ENCODE results near the gene ATP10D.
"Not testable (repeated sequence)": the region's sequence is repeated elsewhere in the genome, so short reads cannot be mapped to it uniquely, and the experiment has no call there.

The ATP10D gene

GRCh38 chr4:47488706-47489105 is 3.6 kb downstream of the ATP10D start:
- no peak for DNase-seq (ENCODE audit: low read depth in 2 of 2)

- DNase-seq (ENCODE audit: low read depth in 2 of 2): peak; percentile 5 to 10
Measured at GRCh38 chr4:47490550-47490949, 5.5 kb downstream of the ATP10D start.

DNA sequence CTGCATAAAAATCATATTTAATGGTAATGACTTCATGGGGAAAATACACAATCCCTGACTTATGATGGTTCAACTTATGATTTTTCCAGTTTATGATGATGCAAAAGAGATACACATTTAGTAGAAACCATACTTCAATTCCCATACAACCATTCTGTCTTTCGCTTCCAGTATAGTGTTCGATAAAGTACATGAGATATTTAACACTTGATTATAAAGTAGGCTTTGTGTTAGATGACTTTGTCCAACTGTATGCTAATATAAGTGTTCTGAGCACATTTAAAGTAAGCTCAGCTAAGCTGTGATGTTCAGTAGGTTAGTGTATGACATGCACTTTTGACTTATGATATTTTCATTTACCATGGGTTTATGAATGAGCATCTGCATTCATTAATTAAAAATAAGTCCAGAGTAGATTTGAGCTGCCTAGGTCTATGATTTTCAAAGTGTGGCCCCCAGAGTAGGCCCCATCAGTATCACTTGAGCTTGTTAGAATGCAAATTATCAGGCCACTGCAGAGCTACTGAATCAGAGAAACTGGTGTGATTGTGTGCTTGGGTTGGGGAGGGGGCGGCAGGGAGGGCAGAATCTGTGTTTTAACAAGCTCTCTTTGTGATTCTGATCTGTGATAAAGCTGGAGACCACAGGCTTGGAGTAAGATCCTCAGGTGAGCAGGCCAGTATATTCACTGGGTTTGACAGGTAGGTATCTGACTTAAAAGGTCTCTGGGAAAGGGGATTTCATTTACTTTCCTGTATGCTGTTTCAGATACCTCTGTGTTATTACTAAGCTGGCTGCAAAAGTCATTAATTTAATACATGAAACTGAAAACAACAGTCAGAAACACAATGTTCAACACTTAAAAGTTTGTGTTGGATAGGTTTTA is 8.4 kb downstream of the ATP10D start:
- DNase-seq (ENCODE audit: low read depth in 2 of 2): no peak

DNA sequence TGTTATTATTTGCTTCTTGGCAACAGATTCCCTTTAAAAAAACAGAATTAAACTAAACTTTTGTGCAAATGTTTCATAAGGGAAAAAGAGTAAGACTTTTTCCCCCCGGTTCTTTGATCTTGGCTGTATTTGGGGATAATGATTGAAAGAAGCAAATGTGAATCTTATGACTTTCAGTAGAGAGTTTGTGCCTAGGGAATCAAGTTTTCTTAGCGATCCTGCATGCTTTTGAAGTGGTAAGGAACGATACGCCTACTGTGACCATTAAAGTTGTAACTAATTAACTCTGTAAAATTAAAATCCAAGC is 9.0 kb downstream of the ATP10D start:
- no peak for DNase-seq (ENCODE audit: low read depth in 2 of 2)

DNA sequence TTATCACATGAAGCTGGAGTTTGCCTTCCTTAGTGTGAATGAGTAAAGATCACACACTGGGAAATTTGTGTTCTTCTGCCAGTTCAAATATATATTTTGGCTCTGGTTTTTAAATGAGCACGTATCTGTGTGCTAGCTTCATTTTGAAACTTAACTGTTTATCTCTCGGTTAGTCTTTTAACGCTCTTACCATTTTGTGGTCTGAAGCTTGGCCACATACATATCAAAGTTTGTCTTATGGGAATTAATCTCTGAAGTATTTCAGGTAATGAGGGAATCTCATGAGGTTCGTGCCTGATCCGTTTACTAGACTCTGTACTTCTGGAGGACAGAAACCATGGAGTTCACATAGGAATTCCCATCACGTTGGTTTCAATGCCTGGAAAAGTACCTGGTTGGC is 13.8 kb downstream of the ATP10D start:
- DNase-seq (ENCODE audit: low read depth in 2 of 2): no peak

GRCh38 chr4:47499700-47500099 is 14.6 kb downstream of the ATP10D start:
- DNase-seq (ENCODE audit: low read depth in 2 of 2): no peak

DNA sequence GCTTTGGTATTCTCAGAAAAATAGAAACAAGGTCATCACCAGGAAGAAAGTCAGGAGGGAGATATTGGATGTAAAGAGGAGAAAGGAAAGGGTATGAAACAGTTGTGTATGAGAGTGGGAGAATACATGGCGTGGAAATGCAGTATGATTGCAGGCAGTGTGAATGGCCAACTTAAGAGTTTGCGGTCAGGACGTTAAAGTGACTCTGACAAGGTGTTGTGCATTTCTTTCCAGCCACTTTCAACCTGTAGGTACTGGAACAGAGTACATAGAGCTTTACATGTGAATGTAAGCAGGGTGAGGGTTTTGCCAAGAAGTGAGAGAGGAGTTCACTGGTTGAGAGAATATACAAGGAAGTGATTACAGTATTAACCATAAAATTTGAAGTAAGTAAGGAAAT is 15.7 kb downstream of the ATP10D start:
- no peak for DNase-seq (ENCODE audit: low read depth in 2 of 2)

DNA sequence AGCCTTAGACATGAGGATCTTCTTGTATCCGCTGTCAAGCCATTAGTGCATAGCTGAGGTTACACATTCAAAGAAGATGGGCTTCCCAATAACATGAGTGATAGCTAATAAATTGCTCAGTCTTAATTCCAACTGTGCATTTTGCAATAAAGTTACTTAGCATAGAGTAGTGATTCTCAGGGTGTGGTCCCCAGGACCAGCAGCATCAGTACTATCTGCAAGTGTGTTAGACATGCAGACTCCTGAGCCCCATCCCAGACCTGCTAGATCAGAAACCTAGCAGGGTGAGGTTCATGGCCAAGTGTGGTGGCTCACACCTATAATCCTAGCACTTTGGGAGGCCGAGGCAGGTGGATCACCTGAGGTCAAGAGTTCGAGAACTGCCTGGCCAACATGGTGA is 20.1 kb downstream of the ATP10D start:
- no peak for DNase-seq (ENCODE audit: low read depth in 2 of 2)

DNA sequence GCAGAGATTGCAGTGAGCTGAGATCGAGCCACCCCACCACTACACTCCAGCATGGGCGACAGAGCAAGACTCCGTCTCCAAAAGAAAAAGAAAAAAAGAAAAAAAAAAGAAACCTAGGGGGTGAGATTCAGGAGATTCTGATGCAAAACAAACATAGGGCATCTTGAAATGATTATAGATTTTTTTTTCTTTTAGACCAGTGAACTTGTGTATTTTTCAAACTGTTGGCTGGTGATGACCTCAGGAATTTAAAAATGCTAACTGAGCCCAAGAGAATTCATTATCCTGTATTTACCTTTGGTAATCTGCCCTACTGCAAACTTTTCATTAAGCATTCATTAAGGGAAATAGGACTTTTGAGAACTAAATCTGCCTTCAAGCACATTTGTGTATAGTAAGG is 20.6 kb downstream of the ATP10D start:
- DNase-seq (ENCODE audit: low read depth in 2 of 2): no peak

GRCh38 chr4:47510506-47511143 is 25.6 kb downstream of the ATP10D start:
- DNase-seq (ENCODE audit: low read depth in 2 of 2): no peak

GRCh38 chr4:47513461-47513860 is 28.4 kb downstream of the ATP10D start:
- no peak for DNase-seq (ENCODE audit: low read depth in 2 of 2)

DNA sequence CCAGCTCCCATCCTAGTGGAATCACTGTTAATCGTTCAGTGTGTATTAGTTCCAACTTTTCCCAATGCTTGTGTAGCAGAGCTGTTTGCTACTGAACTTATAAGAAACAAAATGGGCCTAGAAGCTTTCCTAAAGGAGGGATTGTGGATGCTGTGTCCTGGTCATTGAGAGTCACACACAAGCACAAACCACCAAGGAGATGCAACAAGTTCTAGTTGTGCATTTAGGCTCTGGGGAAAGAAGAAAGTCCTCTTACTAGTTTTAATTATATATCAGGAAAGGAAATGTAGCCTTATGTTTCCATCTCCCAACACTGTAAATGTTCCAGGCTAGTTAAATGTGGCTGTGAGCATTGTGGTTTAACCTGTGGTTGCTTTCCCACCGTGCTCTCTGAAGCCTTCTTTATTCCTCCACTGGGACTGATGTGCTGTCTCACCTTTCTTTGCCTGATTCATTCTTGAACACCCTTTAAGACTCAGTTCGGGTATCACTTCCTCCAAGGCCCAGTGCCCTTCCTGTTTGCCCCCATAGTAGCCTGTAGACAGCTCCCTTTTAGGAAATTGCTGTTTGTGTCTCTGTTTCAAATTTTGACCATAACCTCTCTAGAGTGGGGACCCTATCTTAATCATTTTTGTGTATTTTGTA is 34.3 kb downstream of the ATP10D start:
- no peak for DNase-seq (ENCODE audit: low read depth in 2 of 2)

DNA sequence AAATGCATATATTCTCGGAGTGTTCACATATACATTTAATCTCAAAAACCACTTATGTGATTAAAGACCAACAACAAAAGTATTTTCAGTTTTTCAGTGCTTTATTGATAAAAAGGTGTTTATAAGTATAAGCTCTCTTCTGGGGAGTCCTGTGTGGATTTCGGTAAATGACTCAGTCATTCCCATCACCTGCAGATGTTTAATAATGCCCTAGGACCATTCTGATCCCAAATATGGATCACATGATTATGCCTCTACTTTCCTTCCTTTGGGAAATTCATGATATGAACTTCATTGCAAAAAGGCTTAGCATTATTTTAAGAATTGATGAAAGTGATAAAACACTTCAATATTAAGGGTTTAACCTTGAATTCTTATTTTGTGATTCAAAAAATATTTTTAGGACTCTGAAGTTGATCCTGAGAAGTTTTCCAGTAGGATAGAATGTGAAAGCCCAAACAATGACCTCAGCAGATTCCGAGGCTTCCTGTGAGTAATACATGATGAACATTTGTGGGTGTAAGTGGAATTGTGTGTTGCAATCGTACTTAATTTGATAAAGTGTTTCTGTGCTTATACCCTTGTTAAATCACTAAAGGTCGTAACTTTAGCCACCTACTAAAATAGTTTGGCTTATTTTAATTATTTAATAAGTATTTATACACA is 40.2 kb downstream of the ATP10D start:
- DNase-seq (ENCODE audit: low read depth in 2 of 2): no peak

GRCh38 chr4:47526281-47526680 is 41.2 kb downstream of the ATP10D start:
- DNase-seq (ENCODE audit: low read depth in 2 of 2): no peak

GRCh38 chr4:47528646-47529045 is 43.6 kb downstream of the ATP10D start:
- DNase-seq (ENCODE audit: low read depth in 2 of 2): not testable (repeated sequence)

GRCh38 chr4:47530801-47531200 is 45.7 kb downstream of the ATP10D start:
- no peak for DNase-seq (ENCODE audit: low read depth in 2 of 2)

GRCh38 chr4:47531241-47531953 is 46.3 kb downstream of the ATP10D start:
- no peak for DNase-seq (ENCODE audit: low read depth in 2 of 2)

- DNase-seq (ENCODE audit: low read depth in 2 of 2): no peak
Measured at GRCh38 chr4:47531954-47532321, 46.9 kb downstream of the ATP10D start.

- no peak for DNase-seq (ENCODE audit: low read depth in 2 of 2)
Measured at GRCh38 chr4:47532658-47533057, 47.6 kb downstream of the ATP10D start.

GRCh38 chr4:47533689-47534347 is 48.7 kb downstream of the ATP10D start:
- DNase-seq (ENCODE audit: low read depth in 2 of 2): no peak

GRCh38 chr4:47534772-47535171 is 49.7 kb downstream of the ATP10D start:
- no peak for DNase-seq (ENCODE audit: low read depth in 2 of 2)
